ENCODE results near the gene TP53I13.
A peak's percentile ranks its signal among the peaks of the same experiment; 100 is the strongest.
"Not testable (repeated sequence)": the region's sequence is repeated elsewhere in the genome, so short reads cannot be mapped to it uniquely, and the experiment has no call there.

Gene TP53I13, protein sequence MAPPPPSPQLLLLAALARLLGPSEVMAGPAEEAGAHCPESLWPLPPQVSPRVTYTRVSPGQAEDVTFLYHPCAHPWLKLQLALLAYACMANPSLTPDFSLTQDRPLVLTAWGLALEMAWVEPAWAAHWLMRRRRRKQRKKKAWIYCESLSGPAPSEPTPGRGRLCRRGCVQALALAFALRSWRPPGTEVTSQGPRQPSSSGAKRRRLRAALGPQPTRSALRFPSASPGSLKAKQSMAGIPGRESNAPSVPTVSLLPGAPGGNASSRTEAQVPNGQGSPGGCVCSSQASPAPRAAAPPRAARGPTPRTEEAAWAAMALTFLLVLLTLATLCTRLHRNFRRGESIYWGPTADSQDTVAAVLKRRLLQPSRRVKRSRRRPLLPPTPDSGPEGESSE

DNA sequence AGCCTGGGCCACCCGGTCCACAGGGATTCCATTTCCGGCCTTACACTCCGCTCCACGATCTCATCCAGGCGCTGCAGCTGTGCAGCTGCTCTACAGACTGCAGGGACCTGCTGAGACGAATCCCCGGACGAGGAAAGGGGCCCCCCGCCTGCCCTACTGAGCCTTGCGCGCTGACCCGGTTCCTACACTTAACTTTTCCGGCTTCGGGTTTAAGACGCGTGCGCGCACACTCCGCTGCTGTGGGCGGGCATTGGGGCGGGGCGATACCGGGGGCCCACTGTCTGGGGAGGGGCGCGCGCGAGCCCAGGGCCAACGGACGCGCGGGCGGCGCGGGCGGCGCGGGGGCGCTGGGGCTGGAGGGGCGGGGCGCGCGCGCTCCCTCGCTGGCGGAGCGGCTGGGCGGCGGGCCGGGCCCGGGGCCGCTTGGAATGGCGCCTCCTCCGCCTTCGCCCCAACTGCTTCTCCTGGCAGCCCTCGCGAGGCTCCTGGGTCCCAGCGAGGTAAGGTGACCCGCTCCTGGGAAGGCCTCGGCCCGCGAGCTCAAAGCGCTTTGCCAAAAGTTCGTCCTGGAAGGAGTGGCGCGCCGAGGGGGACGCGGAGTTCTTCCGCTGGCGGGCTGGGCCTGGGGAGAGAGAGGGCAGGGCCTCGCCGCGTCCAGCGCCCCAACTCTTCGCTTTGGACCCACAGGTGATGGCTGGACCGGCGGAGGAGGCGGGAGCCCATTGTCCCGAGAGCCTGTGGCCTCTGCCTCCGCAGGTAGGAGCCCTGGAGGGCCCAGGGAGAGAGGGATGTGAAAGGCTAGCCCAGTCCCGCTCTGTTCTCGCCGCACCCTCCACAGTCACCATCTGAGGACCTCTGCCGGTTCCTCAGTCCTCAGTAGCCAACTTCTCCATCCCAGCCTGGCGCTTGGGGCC, at the start of gene TP53I13:
TSS of gene TP53I13 (plus strand) at position 371 of the 914 bp plus-strand sequence. CDS start at position 429, 58 bp downstream.
- peak; percentile 63 for DNase-seq

DNA sequence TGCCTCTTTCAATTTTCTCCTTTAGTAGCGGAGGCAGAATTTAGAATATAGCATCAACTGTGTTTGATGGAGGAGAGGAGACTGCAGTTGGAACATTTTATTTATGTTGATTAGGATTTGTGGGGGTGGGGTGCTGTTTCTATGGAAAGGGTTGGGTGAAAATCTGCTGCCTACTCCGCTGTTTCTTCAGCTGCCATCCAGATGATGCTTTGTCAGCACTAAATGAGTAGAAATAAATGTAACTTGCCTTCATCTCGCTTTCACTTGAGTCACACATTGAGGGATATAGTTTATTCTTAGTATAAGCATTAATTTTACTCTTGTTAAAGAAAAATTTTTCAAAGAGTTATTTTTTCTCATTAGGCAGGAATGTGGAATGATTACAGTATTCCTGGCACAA, 43.8 kb upstream of the TP53I13 start:
- no peak for DNase-seq

DNA sequence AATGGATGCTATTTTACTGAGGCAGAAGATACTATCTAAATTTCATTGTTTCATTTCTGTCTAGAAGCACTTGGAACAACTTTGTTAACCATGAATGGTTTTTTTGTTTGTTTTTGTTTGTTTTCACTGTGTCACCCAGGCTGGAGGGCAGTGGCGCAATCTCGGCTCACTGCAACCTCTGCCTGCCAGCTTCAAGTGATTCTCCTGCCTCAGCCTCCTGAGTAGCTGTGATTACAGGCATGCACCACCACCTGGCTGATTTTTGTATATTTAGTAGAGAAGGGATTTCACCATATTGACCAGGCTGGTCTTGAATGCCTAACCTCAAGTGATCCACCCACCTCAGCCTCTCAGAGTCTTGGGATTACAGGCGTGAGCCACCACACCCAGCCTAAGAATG, 42.2 kb upstream of the TP53I13 start:
- no peak for DNase-seq

DNA sequence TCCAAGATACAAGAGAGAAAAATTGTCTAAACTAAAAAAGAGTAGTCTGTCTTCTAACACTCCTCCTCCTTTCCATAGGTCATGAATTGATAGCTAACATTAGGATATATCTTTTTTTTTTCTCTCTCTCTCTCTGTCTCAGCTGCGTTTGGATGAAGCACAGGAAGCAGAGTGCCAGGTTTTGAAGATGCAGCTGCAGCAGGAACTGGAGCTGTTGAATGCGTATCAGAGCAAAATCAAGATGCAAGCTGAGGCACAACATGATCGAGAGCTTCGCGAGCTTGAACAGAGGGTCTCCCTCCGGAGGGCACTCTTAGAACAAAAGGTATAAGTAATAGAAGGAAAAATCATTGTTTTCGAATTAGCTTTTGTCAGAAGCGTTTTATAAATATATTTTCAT, 34.5 kb upstream of the TP53I13 start:
- DNase-seq = no peak

DNA sequence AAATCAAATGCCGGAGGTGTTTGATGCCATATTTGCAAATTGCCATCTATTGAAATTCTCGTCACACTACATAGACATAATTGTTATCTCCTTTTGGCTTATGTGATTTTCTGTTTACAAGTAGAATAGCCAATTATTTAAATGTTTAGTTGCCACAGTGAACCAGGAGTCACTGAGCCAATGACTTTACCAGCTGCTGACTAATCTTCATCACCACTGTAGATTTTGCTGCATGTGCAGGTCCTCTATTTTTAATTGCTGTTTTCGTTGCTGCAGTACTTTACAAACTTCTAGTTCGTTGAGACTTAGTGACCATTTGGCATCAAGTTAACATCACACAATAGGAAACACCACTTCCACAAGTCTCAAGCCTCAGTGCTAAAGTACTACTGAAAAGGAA, 24.4 kb upstream of the TP53I13 start:
- DNase-seq = no peak

DNA sequence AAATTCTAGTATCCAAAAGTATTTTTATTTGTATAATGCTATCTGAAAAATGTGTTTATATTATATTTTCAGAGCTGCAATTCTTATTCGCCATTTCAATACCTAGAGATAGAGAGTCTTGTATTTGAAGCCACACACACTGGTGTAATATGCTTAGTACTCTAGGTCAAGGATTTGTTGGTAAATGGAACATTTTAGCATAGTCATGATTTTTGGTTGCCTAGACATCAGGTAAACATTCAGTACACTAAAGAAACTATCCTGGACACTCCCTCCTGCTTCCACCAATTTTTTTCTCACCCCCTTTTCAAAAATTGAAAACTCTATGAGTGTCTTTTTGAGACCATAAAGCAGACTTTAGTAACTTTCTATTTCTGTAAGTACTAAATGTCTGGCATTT, 22.4 kb upstream of the TP53I13 start:
- no peak for DNase-seq

DNA sequence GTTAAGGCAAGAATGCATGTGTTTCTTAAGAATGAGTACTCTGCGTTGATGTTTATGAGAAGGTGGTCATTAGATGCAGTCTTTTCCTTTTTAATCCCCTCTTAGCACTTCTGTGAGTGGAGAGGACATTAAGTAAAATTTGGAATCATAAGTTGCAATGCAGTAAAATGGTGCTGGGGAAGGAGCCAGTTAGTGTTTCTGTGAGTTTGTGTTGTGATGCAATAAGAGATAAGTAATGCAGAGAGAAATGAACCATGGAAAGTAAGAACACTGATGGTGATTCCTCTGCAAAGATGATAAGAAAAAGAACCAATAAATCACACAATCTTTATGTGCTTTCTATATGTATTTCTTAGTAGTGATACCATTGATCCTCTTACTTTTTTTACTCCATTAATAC, 21.7 kb upstream of the TP53I13 start:
- no peak for DNase-seq

DNA sequence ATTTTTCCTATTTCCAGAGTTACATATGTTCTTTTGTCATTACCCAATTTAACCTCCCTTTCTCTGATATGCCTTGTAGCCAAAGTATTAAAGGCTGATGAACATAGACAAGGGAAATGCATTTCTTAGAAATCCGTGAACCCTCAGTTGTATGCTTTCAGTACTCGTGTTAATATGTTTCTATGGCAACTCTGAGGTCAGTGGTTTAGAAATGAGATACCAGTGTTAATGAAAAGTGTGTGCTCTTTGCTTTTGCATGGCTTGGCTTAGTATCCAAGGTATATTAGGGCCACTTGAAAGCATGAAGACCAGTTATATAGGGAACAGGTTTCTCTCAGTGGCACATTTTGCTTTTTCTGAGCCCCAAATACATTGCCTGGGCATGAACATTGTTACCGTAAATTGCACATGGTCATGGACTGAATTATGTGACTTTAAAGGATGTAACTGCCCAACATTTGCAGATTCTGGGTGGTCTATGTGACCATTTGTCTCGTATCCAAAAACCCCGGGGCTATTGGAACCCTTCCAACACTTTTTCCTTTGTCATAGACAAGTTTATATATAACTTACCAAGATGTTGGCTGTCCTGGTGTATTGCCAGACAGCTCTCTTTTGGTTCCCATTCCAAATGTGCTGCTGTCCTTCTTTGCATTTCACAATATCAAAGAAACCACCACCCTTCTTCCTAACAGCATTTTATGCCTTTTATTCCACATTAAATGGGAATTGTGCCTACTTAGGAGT, 19.2 kb upstream of the TP53I13 start:
- peak; percentile 34 for DNase-seq

DNA sequence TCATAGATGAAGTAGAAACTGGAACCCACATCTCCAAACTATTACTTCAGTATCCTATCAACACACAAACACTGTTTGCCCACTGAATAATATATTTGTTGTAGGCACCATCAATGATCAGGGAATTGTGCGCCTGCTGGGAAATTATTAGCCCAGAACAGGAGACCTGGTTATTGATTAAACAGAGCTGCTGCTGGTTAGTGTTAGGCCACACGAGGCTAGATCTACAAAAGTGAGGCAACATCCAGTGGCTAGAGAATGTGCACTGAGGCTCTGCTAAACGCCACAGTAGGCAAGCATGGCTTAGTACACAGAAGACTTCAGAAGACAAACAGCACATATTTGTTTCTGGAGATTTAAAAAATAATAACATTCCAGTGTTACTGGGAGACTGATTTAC, 12.7 kb upstream of the TP53I13 start:
- no peak for DNase-seq

DNA sequence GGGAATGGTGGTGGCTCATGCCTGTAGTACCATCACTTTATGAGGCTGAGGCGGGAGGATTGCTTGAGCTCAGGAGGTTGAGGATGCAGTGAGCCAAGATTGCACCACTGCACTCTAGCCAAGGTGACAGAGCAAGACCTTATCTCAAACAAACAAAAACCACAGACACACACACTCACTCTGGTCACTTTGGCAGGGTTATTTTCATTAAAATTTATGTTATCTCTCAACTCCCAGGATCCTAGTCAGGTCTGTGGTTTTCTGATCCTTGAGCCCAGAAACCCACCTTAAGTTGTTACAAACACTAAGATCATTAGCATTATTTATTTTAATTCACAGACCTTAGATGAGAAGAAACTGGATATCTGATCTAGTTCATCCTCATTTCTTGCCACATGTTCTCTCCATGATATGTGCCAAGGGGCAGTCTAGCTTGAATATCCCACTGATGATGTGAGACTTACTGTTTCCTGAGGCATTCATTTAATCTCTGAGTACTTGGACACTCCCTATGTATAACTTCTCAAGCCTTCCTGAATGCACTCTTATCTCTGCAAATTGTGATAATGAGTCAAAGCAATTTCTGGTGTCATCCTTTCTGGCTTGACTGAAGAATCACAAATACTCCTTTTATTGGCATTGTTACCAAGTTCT, 11.3 kb upstream of the TP53I13 start:
- DNase-seq = no peak

DNA sequence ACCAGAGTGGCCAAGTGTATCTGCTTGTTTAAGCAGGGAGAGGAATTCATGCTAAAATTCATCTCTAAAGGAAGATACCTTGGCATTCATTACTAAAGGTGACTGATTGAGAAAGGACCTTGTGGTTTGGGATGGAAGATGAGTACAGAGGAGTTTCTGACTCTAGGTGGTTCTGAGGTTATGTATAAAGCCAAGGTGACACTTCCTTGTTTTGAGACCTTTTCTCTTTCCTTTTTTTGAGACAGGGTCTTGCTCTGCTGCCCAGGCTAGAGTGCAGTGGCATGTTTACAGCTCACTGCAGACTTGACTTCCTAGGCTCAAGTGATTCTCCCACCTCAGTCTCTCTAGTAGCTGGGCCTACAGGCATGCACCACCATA, 10.8 kb upstream of the TP53I13 start:
- no peak for DNase-seq

DNA sequence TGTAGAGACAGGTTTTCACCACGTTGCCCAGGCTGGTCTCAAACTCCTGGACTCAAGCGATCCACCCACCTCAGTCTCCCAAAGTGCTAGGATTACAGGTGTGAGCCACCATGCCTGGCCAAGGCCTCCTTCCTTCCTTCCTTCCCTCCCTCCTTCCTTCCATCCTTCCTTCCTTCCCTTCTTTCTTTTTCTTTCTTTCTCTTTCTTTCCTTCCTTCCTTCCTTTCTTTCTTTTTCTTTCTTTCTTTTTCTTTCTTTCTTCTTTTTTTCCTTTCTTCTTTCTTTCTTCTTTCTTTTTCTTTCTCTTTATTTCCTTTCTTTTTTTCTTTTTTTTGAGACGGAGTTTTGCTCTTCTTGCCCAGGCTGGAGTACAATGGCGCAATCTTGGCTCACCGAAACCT, 10.4 kb upstream of the TP53I13 start:
- DNase-seq = not testable (repeated sequence)

DNA sequence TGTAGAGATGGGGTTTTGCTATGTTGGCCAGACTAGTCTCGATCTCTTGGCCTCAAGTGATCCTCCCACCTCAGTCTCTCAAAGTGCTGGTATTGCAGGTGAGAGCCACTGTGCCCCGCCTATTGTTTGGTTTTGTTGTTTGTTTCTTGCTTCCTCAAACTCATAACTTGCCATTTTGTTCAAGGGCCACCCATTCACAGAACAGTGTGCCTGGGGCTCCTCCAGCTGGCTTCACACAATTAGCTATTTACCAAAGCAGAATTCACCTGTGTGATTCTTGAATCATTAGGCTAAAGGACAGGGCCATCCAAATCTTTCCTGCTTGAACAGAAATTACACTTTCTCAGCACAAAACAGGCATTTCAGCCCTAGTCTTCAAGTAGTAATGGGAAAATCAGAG, 8.9 kb upstream of the TP53I13 start:
- no peak for DNase-seq

DNA sequence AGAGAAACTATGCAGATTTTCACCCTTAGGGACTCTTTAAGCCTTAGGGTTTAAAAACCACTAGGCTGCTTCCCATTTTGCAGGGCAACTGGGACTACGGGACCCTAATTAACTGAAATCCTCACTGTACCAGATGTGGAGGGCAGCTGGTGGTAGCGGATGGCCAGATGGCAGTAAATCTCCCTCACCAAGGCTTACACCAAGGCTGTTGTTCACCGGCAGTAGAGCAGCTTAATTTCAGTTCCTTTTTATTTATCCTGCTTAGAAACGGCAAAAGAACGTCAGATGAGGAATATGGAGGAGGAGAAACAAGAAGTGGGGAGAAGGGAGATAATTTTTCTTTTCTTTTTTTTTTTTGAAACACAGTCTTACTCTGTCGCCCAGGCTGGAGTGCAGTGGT, 8.2 kb upstream of the TP53I13 start:
- DNase-seq = no peak

DNA sequence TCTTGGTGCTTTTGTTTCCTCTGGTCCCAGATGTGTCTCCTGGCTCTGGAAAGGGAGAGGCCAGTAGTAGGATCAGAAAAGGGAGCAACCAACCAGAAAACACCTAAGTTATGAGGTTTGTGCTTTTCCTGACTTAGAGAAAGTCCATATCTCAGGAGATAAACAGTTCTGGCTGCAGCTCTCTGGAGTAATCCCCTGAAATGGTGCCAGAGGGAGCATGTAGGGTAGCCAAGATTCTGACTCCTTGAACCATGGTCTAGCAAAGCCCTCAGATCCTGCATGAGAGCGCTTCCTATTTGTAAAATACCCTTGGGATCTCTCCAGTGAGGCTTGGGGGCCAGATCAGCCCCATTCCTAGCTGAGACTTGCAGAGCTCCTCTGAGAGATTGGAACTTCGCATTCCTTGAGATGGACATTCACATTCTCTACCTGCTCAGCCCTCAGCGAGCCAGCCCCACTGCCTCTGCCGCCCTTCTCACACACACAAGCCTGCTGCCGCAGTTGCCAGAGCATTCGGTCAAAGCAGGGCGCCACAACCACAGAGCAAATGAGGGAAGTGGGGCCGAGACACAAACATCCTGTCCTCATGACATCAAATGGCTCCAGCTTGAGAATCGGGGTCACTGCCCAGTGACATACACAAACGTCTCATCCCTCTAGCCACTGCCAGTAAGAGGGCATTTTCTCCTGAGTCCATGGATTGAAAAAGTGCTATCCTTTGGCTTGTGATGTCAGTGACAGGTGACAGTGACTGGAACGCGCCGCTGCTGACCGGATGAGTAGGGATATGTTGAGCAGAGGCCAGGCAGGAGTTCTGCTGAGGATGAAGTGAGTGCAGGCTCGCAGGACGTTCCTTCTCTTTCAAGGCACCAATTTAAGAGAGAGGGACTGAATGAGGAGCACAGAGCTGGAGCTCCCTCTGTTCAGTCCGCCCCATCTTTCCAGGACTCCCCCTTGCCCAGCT, 6.7 kb upstream of the TP53I13 start:
- DNase-seq = no peak

DNA sequence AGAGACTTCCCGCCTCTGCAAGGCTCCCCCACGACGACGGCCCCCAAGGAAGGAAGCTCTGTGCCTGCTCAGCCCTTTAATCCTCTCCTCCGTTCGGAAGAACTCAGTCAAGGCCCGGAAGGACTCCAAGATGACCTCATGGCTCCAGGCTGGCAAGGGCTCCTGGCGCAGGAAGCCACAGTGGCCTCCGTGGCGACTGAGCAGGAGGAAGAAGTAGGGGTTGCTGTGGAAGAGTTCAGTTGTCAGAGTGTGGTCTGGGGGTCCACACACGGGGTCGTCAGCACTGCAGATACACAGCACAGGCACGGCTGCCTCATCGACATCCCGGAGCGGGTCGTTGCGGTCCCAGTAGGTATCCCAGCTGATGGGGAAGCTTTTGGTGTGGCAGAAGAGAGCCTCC, 5.9 kb upstream of the TP53I13 start:
- DNase-seq = no peak

DNA sequence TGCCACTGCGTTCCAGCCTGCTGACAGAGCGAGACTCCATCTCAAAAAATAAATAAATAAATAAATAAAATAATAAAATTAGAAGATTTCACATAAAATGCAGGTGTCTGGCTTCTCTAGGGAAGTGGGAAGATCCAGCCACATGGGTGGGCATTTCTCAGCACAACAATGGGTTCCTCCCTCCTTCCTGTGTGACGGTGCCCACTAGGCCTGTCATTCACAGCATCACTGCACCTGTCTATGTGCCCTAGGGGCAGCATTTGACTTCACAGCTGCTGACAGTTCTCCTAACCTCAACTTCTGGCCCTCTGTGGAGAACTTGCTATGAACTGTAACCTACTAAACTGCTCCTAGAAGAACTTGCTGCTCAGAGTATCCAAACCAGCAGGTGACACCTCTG, 4.7 kb upstream of the TP53I13 start:
- no peak for DNase-seq

DNA sequence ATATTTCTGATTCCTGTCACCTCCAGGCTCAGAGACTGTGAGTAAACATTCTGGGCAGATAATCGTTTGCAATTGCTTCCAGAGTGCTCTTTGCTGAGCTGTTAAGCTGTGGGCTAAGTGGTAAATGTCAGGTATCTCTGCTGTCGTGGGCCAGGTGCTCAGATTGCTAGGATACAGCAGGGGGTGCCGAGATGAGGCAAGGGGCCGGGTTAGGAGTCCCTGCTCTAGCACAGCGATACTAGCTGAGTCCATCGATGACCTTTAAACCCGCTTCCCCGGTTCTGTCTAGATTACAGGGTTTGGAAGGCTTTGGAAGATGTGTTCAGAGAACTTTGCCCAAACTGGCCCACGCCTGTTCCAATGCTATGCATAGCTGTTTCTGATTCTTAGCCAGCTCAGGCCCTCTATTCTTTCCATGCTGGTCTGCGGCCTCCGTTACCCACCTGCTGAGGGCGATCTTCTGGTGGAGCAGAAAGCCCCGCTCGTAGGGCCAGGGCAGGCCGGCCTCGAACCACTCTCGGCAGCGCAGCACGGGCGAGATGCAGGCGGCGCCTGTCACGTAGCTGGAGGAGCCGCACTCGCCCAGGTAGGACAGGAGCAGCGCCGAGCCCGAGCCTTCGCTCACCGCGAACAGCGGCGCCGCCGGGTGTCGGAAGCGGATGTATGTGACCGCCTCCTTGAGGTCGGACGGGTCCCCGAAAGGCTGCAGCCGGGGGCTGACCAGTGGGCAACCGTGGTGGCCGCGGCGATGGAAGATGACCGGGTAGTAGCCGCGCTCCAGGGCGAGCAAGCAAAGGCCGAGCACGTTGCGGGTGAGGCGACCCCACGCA, 2.6 kb upstream of the TP53I13 start:
- DNase-seq = peak; percentile 79

DNA sequence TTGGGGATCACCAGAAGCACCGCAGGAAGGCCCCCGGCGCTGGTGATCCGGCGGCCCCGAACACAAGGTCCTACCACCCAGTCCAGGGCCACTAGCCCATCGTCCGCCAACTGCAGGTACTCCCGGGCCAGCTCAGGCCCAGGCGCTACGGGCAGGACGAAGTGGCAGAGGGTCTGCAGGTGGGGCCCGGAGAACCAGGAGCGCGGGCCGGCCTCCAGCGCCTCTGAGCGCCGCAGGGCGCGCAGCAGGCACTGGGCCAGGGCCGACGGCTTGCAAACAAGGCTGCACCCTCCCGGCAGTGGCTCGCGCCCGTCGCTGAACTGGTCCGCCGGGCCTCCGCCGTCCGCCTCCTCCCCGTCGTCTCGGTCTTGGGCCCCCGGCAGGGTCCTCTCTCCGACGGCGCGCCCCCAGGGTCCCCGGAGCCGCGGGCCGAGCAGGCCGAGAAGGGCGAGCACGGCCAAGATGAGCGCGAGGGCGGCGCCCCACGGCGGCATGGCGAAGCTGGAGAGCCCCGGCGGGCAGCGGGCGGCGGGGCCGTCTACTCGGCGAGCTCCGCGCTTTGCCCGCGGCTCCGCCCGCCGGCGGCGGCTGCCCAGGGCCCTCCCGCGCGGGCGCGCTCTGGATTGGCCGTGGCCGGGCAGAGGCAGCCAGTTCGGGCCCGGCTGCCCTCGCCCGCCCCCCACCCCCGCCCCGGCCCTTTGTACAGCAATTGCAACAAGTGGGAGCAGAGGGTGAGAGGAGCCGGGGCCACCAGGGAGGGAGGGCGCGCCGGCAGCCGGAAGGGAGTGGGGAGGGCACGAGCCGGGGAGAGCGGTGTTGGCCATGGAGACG, 1.8 kb upstream of the TP53I13 start, which contains the start of gene ABHD15:
TSS of gene ABHD15 (minus strand) at position 565 of the 831 bp plus-strand sequence. CDS start at position 494, 71 bp downstream.
- DNase-seq = peak; percentile 38

DNA sequence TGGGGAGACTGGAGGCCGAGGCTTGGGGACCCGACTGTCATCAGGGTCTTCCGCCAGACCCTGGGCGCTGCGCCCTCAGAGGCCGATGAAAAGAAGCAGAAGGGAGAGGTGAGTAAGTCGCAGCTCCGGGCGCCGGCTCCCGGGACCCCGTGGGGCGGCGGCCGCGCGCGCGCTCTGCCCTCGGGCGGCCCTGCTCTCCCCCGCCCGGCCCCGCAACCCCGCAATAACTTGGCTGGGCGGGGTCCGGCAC, 1.3 kb upstream of the TP53I13 start:
- no peak for DNase-seq
